ENCODE results near the gene G6PD.
A peak's percentile ranks its signal among the peaks of the same experiment; 100 is the strongest.

Gene G6PD

DNA sequence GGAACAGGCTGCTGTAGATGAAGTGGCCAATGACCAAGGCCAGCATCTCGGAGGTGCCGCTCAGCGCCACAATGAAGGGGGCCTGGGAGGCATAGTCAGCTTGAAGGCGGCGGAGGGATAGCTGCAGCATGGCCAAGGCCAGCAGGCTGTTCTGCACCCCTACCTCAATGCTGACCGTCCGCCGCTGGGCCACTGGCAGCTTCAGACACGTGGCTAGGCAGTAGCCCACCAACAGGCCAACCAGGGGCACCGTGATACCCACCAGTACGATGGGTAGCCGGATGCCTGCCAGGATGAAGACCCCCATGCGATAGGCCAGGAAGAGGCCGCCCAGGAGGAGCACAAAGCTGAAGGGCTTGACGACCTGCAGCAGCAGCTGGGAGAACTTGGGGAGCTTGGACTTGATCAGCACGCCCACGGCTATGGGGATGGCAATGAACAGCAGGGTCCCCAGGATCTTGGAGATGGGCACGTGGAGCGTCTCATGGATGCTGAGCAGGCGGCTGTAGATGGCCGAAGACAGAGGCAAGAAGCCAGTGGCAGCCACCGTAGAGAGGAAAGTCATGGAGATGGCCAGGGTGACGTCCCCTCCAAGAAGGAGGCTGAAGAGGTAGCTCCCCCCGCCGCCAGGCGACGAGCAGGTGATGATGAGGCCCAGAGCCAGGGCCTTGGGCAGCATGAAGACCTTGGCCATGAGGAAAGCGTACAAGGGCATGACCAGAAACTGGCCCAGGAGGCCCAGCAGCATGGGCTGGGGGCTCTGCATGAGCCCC, 58.9 kb downstream of the G6PD start:
- no peak for DNase-seq (ENCODE audit: low spot score)

DNA sequence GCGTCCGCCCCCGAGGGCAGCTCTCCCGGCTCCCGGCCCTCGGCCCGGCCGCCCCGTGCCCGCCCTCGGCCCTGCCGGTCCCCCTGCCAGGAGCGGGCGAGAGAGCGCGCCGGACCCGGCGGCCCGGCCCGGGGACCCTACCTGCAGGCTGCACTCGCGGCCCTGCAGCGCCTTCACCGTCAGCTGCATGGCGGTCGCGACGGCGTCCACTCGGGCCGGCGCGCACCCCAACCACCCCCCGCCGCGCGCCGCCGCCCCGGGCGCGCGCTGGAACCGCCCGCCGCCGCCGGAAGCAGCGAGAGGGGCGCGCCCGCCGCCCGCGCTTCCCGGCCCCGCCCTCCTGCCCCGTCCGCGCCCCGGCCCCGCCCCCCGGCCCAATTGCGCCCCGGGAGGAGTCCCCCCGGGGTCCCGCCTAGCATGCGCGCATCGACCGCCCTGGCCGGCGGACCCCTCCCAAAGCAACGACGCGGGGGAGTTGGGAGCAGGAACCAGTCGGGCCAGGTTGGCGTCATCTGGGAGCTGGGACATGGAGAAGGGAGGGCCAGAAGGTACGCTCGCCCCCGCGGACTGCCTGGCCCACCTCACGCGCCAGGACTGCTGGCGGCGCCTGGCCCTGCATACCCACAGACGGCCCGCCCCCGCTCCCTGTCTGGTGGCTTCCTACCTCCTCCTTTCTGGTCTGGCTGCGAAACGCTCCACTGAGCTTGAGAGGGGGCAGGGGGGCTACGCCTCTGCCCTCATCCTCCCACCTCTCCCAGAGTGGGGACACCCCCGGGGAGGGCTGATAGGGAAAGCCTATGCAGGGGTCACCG, 60.0 kb downstream of the G6PD start, which contains the start of gene UBL4A:
TSS of gene UBL4A (minus strand) at position 220 of the 812 bp plus-strand sequence. CDS start at position 189, 31 bp downstream.
- peak; percentile 52 for DNase-seq (ENCODE audit: low spot score)

DNA sequence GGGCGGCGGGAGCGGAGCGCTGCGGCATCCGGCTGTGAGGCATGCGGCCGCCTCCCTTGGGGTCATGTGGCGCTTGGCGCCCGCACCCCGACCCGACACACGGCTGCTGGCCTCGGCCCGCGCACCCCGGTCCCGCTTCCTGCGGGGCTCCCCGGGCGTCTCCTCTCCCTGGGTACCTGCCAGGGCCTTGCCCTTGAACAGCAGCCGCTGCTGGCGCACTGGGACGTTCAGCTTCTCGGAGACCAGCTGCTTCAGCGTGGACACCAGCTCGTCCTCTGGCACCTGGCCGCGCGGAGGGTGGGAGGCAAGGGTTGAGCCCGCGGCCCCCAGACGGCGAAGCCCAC, 60.6 kb downstream of the G6PD start:
- DNase-seq (ENCODE audit: low spot score): peak; percentile 19

DNA sequence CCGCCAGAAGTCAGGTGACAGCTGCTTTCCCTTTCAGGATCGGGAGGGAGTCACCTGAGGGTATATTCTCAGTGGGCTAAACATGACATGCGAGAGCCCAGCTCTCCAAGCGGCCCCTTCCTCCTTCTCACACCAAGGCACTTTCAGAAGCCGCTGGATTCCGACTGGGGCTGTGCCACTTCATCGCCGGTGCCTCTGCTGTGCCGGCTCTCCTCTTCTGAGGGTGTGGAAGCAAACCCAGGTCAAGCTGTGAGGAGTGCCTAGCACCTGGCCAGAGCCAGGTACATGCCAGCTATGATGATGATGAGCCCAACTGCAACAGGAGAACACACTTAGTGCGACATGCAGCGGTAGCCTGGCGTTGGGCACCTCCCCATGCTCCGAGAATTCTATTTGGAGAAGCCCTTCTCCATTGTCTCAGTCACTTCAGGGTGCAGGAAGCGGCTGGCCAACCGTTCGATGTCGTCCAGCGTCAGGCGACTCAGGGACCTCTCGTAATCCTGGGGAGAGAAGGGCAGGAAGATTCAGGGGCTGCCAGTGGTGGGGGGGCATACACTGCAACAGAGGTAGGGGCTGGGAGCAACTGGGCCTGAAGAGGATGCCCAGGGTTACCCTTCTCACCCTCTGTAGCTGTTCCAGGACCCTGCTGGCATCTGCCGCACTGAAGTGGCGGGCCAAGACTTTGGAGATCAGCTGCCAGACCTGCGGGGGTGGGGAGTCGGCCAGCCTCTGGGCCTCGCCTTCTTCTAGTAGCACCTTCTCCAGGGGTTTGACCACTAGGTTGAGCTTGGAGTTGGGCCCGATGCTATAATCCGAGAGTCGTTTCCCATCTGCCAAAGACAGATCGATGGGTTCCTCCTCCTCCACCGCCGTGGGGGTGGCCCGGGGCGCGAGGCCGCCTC, 61.2 kb downstream of the G6PD start:
- no peak for DNase-seq (ENCODE audit: low spot score)

DNA sequence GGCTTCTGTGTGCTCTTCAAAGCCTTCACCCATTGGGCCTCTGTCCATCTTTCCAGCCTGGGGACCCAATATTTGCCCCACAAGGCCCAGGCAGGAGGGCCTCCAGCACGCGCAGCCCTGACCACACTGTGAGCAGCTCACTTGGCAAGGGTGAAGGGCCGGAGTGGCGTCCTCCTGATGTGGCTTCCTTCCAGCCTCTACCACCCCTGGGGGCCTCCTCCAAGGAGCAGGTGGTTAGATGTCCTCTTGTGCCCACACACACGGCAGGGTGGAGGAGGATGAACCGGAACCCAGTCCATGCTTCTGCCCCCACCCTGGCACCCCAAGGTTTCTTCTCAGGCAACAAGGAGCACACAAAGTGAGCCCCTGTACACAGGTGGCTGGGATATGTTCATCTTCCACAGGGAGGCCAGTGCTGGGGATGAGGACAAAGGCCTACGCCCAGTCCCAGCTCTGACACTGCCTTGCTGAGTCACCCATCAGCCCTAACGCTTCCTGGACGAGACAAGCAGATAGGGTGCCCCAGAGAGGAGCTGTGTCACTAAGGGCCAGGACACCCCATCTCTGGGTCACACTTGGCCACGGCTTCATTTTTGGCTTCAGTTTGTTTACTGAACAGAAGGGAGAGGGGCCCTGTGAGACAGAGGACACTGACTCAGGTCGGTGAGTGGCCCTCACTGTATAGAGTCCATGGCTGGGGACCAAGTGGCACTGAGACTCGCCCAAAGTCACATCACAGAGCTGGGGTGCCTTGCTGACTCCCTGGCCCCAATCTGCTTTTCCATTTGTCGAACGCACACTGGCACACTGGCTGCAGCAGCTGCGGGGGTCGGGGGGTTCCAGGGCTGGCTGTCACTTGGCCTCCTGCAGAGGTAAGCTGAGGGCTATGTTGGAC, 62.1 kb downstream of the G6PD start:
- no peak for DNase-seq (ENCODE audit: low spot score)

DNA sequence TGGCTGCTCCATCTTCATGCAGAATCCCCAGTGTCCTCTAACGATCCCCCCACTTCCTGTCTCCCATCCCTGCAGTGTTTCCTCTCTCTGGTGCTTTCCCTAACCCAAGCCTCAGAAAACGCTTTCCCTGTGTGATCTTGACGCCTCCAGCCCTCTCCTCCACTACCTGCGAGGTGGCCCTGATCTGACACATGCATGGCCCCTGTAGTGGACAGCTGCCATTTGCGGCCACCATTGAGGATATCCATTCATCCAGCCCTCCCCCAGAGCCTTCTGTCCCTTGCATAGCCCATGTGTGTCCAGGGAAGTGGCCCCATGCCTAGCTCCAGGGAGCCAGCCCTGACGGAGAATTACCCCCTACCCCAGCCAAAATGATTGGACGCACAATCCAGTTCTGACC, 63.3 kb downstream of the G6PD start:
- no peak for DNase-seq (ENCODE audit: low spot score)

DNA sequence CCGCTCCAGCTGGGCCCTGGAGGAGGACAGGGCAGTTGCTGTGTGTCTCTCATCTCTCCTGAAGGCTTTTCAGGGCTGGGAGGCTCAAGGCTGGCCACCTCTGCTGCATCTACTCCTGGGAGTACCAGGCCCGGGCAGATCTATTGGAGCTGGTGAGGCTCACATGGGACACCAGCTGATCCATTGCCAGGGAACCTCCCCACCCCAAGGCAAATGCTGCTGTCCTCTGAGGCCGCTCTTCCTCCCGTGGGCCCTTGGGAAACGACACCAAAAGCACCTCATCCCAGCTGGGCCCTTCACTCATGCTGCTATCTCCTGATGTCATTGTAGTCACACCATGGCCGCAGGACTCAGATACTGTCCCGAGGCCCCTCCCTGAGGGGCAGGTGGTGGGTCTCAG, 63.9 kb downstream of the G6PD start:
- DNase-seq (ENCODE audit: low spot score): no peak

DNA sequence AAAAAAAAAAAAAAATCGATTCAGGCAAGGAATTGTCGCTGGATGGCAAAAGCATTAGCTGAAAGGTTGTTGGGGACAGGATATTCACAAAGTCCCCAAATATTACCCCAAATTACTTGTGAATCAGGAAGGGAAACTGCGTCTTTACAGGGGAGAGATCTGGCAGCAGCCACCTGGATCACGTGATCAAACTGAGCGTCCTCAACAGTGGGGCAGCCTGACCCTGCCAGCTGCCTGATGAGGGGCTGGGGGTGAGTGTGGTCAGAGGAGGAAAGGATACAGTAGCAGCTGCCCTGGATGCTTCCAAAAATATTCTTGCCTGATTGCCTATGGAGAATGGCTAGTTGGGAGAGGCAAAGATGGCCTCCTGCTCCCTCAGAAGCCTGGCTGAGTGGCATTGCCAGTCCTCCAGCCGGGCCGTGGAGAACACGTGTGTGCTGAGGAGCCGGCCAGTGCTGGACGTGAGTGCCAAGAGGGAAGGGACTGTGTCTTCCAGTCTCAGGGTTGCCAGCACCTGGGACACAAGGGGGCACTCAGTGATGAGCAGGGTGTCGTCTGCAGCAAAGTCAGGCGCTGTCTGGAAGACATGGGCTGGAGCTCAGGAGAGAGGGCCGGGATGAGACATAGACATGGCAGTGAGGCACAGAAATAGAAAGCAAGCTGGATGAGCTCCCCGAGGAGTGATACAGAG, 64.6 kb downstream of the G6PD start:
- DNase-seq (ENCODE audit: low spot score): no peak

Measured in CD4-positive, alpha-beta T cell treated with Interleukin-2 at 100 ng/mL for 4 hours (primary cell).